ENCODE measurements around the gene FOXL3.

DNA sequence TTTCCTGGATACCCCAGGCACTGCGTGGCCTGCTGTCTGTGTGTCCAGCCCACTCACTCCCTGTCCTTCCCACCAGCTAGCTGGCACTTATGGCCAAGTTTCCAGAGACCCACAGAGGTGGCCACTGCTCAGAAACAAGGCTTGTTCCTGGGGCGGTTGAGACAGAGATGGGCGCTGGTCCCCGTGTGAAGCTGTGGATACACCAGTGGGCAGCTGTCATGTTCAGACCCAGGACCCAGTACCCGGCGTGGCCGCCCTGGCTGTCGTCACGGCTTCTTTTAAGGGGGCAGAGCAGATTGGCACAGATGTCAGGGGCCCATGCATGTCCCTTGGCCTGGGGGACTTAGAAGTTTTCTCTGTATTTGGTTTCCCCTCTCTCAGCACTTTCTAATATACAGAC, 36.3 kb downstream of the FOXL3 start:
- TF ChIP-seq, protein P1, sequence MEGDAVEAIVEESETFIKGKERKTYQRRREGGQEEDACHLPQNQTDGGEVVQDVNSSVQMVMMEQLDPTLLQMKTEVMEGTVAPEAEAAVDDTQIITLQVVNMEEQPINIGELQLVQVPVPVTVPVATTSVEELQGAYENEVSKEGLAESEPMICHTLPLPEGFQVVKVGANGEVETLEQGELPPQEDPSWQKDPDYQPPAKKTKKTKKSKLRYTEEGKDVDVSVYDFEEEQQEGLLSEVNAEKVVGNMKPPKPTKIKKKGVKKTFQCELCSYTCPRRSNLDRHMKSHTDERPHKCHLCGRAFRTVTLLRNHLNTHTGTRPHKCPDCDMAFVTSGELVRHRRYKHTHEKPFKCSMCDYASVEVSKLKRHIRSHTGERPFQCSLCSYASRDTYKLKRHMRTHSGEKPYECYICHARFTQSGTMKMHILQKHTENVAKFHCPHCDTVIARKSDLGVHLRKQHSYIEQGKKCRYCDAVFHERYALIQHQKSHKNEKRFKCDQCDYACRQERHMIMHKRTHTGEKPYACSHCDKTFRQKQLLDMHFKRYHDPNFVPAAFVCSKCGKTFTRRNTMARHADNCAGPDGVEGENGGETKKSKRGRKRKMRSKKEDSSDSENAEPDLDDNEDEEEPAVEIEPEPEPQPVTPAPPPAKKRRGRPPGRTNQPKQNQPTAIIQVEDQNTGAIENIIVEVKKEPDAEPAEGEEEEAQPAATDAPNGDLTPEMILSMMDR (conservative IDR thresholded peaks at IDR 0.05), result no peak
- no peak for TF ChIP-seq EZH2 (IDR thresholded peaks at IDR 0.05; ENCODE audit: low read depth)

All from PC-9 (cell line).